ENCODE data around the gene KLHL8.
"Not testable (repeated sequence)": the region's sequence is repeated elsewhere in the genome, so short reads cannot be mapped to it uniquely, and the experiment has no call there.

The KLHL8 gene

DNA sequence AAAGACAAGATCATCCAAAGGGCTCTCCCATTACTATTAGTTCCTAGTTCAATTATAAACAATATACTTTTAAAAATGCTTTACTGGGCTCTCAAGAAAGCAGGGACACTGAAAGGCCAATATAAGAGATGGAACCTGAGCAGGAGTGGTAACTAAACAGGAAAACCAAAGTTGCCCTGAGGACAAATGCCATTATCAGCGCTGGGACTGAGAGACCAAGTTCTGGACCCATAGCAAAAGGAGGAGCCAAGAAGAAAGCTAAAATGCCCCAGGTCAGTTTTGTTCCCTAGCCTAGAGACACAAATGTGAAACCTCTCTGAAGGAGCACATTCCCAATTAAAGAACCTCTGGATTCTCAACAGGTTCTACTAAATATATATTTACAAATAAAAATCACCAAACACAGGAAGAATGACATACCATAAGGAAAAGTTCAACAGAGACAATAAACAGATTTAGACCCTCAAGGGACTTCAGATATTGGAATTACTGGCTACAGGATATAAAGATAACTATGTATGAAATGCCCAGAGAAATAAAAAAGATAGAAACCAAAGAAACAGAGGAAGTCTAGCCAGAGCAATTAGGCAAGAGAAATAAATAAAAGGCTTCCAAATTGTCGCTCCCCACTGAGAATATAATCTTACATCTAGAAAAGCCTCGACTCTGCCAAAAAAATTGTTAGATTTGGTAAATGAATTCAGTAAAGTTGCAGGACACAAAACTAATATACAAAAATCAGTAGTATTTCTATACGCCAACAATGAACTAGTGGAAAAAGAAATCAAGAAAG lies 67.1 kb downstream of the KLHL8 start:
- no peak overlapping the region for H3K4me3 ChIP-seq (ENCODE audit: low read depth, low read length)
- ChIA-PET POLR2A (no interaction called here), CTCF (interaction anchor here (1.0 to 5.3 kb wide), 5 partner anchors 25 to 230 kb away, joined by 3 to 124 read pairs (median 3); no protein-coding TSS in a partner anchor)
- TF ChIP-seq CTCF (IDR thresholded peaks at IDR 0.05; ENCODE audit: insufficient read depth, low read length, missing control alignments): no peak
- no peak for DNase-seq (ENCODE audit: low read depth, low spot score)

- DNase-seq (ENCODE audit: low read depth, low spot score): no peak
- no peak overlapping the region for H3K4me3 ChIP-seq (ENCODE audit: low read depth, low read length)
- no peak for TF ChIP-seq CTCF (IDR thresholded peaks at IDR 0.05; ENCODE audit: insufficient read depth, low read length, missing control alignments)
- CTCF ChIA-PET: interaction anchor here (0.9 to 5.3 kb wide), 15 partner anchors 8 to 314 kb away, joined by 3 to 124 read pairs (median 6); partner anchors contain the start of gene KLHL8
- POLR2A ChIA-PET: no interaction called here
Measured at GRCh38 chr4:87152310-87153041, 67.9 kb downstream of the KLHL8 start.

DNA sequence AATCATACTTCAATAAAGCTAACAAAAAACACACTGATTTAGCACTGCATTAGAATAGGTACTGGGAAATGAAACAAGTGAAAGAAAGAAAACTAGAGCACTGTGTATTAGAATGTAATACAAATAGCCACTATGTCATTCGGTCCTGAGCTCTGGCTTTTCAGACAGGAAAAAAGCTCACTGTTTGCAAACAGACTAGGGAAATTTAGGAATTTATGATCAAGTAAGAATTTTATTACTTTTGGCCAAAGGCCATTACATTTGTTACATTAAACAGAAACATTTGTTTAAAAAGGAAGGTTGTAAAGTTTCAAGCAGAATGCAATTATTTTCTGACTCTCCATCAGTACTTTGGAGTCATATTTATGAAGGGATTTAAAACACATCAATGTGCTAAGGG lies 68.7 kb downstream of the KLHL8 start:
- POLR2A ChIA-PET: no interaction called here
- CTCF ChIA-PET: interaction anchor here (0.9 to 5.3 kb wide), 24 partner anchors 9 to 315 kb away, joined by 3 to 124 read pairs (median 4); partner anchors contain the start of gene KLHL8
- no peak overlapping the region for H3K4me3 ChIP-seq (ENCODE audit: low read depth, low read length)
- TF ChIP-seq CTCF (IDR thresholded peaks at IDR 0.05; ENCODE audit: insufficient read depth, low read length, missing control alignments): no peak
- no peak for DNase-seq (ENCODE audit: low read depth, low spot score)

GRCh38 chr4:87150498-87151261 lies 69.7 kb downstream of the KLHL8 start:
- peak; percentile 71 for TF ChIP-seq CTCF (IDR thresholded peaks at IDR 0.05; ENCODE audit: insufficient read depth, low read length, missing control alignments)
- CTCF ChIA-PET: interaction anchor here (0.5 to 5.3 kb wide), 42 partner anchors 9 to 317 kb away, joined by 3 to 124 read pairs (median 4); partner anchors contain the start of gene KLHL8
- no peak overlapping the region for H3K4me3 ChIP-seq (ENCODE audit: low read depth, low read length)
- POLR2A ChIA-PET: no interaction called here
- peak; percentile 38 for DNase-seq (ENCODE audit: low read depth, low spot score)

DNA sequence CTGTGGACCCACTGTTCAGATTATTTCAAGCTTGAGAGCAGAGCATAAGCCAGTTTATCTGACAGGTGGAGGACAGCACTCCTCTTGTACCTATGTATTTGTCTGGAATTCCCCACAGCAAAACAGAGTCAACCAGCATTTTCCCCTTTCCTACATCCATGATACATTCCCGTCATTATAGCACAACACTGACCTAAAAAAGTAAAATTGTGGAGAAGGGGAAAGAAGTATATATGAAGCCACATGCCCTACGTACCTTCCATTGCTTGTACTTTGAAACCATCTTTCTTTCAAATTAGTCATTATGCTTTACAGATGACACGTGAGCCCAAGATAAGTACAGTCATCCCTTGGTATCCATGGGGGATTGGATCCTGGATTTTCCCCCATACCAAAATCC lies 73.3 kb downstream of the KLHL8 start:
- ChIA-PET CTCF (interaction anchor here (0.6 to 2.3 kb wide), 3 partner anchors 88 to 224 kb away, joined by 3 to 8 read pairs (median 3); no protein-coding TSS in a partner anchor), POLR2A (no interaction called here)
- no peak for TF ChIP-seq CTCF (IDR thresholded peaks at IDR 0.05; ENCODE audit: insufficient read depth, low read length, missing control alignments)

GRCh38 chr4:87145934-87146333 lies 74.5 kb downstream of the KLHL8 start:
- CTCF ChIA-PET: interaction anchor here (1.2 to 2.3 kb wide), 2 partner anchors 89 to 223 kb away, joined by 3 to 8 read pairs; no protein-coding TSS in a partner anchor
- DNase-seq (ENCODE audit: low read depth, low spot score); H3K4me3 ChIP-seq (ENCODE audit: low read depth, low read length); POLR2A ChIA-PET: not testable (repeated sequence)

More for the DNA sequence above, 73.3 kb downstream of the KLHL8 start:
- no peak overlapping the region for H3K4me3 ChIP-seq (ENCODE audit: low read depth, low read length)
- DNase-seq (ENCODE audit: low read depth, low spot score): no peak
